ENCODE results near the gene ARHGEF2.
"Not testable (repeated sequence)": the region's sequence is repeated elsewhere in the genome, so short reads cannot be mapped to it uniquely, and the experiment has no call there.

ARHGEF2 gene

GRCh38 chr1:155990005-155990739, 11.8 kb upstream of the ARHGEF2 start:
- DNase-seq, result peak in 1 of 2 experiments; percentile 36

- peak; percentile 74 to 77 for DNase-seq
Observed at GRCh38 chr1:155989242-155990004, 11.1 kb upstream of the ARHGEF2 start.

- not testable (repeated sequence) for DNase-seq
Observed at GRCh38 chr1:155984903-155985645, 6.7 kb upstream of the ARHGEF2 start.

- no peak for DNase-seq
Observed at GRCh38 chr1:155984341-155984740, 6.0 kb upstream of the ARHGEF2 start.

- no peak for DNase-seq
Observed at GRCh38 chr1:155983191-155984024, 5.1 kb upstream of the ARHGEF2 start.

GRCh38 chr1:155982106-155982505, 3.8 kb upstream of the ARHGEF2 start:
- no peak for DNase-seq

GRCh38 chr1:155981266-155982088, 3.1 kb upstream of the ARHGEF2 start:
- peak; percentile 60 to 73 for DNase-seq

GRCh38 chr1:155979597-155980343, 1.4 kb upstream of the ARHGEF2 start:
- DNase-seq, result peak in 1 of 2 experiments; percentile 34

- DNase-seq, result peak; percentile 41 to 42
Observed at GRCh38 chr1:155978973-155979429, 654 bp upstream of the ARHGEF2 start.

- DNase-seq, result no peak
Observed at GRCh38 chr1:155977690-155978324, 540 bp downstream of the ARHGEF2 start.

GRCh38 chr1:155976913-155977689, 1.2 kb downstream of the ARHGEF2 start:
- DNase-seq, result no peak

- DNase-seq, result peak; percentile 96 to 97
Observed at GRCh38 chr1:155976062-155976912, 2.1 kb downstream of the ARHGEF2 start.

GRCh38 chr1:155975375-155976061, 2.8 kb downstream of the ARHGEF2 start:
- DNase-seq, result no peak

GRCh38 chr1:155974208-155975115, 3.9 kb downstream of the ARHGEF2 start:
- DNase-seq, result no peak

GRCh38 chr1:155973723-155974122, 4.6 kb downstream of the ARHGEF2 start:
- DNase-seq, result no peak

All from Kasumi-1 (cell line).